ENCODE measurements around the gene ERGIC1.

Gene ERGIC1

DNA sequence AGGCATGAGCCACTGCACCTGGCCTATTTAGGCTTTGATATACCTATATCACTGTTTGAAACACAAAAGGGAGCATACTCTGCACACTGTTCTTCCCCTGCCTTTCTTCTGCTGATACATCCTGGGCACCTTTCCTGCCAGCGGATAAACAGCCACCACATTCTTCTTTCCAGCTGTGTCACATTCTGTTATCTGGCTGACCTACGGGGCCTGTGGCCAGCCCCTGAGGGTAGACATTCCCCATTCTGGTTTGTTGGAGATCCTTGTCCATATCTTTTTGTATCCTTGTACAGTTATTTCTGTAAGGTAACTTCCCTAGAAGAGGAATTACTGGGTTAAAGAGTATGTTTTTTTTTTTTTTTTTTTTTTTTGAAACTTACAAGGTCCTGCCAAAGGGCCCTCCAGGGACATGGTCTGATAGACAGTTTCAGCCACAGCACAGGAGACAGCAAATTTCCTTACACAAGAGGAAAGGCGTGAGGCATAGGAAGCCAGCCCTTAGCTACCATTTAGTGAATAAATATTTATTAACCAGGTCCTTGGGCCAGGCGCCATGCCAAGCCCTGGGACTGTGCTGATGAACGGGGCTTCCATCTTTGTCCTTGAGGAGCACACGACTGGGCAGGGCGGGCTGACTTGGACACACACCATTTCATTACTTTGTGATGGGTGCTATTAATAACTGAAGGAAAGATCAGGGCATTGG lies 57.8 kb downstream of the ERGIC1 start:
- H3K36me3 ChIP-seq (ENCODE audit: insufficient read depth, low read length) = peaks cover 66% of the 10 kb centered on the region; the same call in 1 of the 2 replicates

DNA sequence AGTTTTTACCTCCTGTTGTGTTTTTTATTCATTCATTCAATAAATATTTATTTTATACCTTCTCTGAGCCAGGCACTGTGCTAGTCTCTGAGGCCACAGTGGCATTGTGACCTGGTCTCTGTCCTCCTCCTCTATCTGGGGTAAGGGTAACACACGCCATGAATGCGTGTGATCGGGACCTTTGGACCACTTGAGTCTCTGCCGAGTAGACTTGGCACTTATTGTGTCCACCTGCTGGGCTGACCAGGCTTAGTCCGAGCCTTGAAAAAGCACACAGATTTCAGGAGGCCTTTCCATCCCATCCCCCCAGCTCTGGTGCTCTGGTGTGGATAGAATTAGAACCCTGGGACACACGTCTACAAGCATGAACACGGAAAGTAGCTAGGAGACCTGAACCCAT lies 58.7 kb downstream of the ERGIC1 start:
- H3K4me2 ChIP-seq (ENCODE audit: low read depth, low read length, poor library complexity, severe bottlenecking) = no peak overlapping the region
- no peak overlapping the region for H3K4me3 ChIP-seq (ENCODE audit: low read length, poor library complexity, severe bottlenecking)
- H3K9ac ChIP-seq (ENCODE audit: low read depth, low read length, poor library complexity, severe bottlenecking) = no peak overlapping the region
- TF ChIP-seq, protein P1, sequence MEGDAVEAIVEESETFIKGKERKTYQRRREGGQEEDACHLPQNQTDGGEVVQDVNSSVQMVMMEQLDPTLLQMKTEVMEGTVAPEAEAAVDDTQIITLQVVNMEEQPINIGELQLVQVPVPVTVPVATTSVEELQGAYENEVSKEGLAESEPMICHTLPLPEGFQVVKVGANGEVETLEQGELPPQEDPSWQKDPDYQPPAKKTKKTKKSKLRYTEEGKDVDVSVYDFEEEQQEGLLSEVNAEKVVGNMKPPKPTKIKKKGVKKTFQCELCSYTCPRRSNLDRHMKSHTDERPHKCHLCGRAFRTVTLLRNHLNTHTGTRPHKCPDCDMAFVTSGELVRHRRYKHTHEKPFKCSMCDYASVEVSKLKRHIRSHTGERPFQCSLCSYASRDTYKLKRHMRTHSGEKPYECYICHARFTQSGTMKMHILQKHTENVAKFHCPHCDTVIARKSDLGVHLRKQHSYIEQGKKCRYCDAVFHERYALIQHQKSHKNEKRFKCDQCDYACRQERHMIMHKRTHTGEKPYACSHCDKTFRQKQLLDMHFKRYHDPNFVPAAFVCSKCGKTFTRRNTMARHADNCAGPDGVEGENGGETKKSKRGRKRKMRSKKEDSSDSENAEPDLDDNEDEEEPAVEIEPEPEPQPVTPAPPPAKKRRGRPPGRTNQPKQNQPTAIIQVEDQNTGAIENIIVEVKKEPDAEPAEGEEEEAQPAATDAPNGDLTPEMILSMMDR (conservative IDR thresholded peaks at IDR 0.05; ENCODE audit: low read length) = no peak
- TF ChIP-seq EZH2phosphoT487 (IDR thresholded peaks at IDR 0.05; ENCODE audit: borderline replicate concordance) = no peak
- no peaks in the 10 kb centered on the region for H3K4me1 ChIP-seq (ENCODE audit: insufficient read depth, low read length, poor library complexity, severe bottlenecking)
- H3K27me3 ChIP-seq (ENCODE audit: insufficient read depth, low read length, poor library complexity, severe bottlenecking) = no peaks in the 10 kb centered on the region
- H4K20me1 ChIP-seq (ENCODE audit: insufficient read depth, low read length, poor library complexity, severe bottlenecking) = peaks cover 4% of the 10 kb centered on the region
- no peak overlapping the region for H2AFZ ChIP-seq (ENCODE audit: low read length)
- no peaks in the 10 kb centered on the region for H3F3A ChIP-seq (ENCODE audit: low read depth)
- H3K79me2 ChIP-seq (ENCODE audit: insufficient read depth, low read length) = no peaks in the 10 kb centered on the region
- H3K36me3 ChIP-seq (ENCODE audit: insufficient read depth, low read length) = peaks cover 63% of the 10 kb centered on the region; the same call in 1 of the 2 replicates
- no peaks in the 10 kb centered on the region for H3K9me2 ChIP-seq (replicated peaks; ENCODE audit: low read depth, low read length)
- no peaks in the 10 kb centered on the region for H3K9me3 ChIP-seq (ENCODE audit: insufficient read depth, low read depth, low read length)

More for the DNA sequence above, 57.8 kb downstream of the ERGIC1 start:
- H3K79me2 ChIP-seq (ENCODE audit: insufficient read depth, low read length) = peaks cover 6% of the 10 kb centered on the region; the same call in 1 of the 2 replicates
- TF ChIP-seq, protein P1 (conservative IDR thresholded peaks at IDR 0.05; ENCODE audit: low read length) = no peak
- no peak for TF ChIP-seq EZH2phosphoT487 (IDR thresholded peaks at IDR 0.05; ENCODE audit: borderline replicate concordance)
- no peaks in the 10 kb centered on the region for H3F3A ChIP-seq (ENCODE audit: low read depth)
- H3K4me3 ChIP-seq (ENCODE audit: low read length, poor library complexity, severe bottlenecking) = no peak overlapping the region
- no peaks in the 10 kb centered on the region for H3K9me3 ChIP-seq (ENCODE audit: insufficient read depth, low read depth, low read length)
- peaks cover 6% of the 10 kb centered on the region for H4K20me1 ChIP-seq (ENCODE audit: insufficient read depth, low read length, poor library complexity, severe bottlenecking)
- no peaks in the 10 kb centered on the region for H3K27me3 ChIP-seq (ENCODE audit: insufficient read depth, low read length, poor library complexity, severe bottlenecking)
- no peaks in the 10 kb centered on the region for H3K4me1 ChIP-seq (ENCODE audit: insufficient read depth, low read length, poor library complexity, severe bottlenecking)
- no peaks in the 10 kb centered on the region for H3K9me2 ChIP-seq (replicated peaks; ENCODE audit: low read depth, low read length)
- no peak overlapping the region for H2AFZ ChIP-seq (ENCODE audit: low read length)
- no peak overlapping the region for H3K4me2 ChIP-seq (ENCODE audit: low read depth, low read length, poor library complexity, severe bottlenecking)
- H3K9ac ChIP-seq (ENCODE audit: low read depth, low read length, poor library complexity, severe bottlenecking) = no peak overlapping the region

DNA sequence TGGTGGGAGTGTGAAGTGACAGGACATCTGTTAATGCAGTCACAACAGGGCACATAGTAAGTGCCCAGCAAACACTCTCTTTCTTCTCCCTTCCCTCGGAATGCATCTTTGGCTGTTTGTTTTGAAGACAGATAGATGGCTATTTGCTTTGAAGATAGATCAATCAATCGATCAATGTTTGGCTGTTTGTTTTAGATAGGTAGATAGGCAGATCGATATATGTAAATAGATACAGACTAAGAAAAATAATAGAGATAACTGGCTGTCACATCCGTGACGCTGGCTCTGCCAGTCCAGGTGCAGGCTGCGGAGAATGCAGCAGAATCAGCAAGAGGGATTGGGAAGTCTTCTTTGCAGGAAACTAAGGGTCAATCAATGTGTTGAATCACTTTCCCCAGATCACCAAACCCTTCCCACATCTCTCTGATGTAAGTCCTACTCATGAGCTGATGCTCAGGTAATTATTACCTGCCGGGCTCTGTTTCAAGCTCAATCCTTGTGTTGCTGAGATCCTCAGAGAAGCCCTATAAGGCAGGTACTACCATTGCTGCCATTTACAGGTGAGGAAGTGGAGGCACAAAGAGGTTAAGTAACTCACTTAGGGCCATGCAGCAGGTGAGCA lies 60.8 kb downstream of the ERGIC1 start:
- no peaks in the 10 kb centered on the region for H3K9me3 ChIP-seq (ENCODE audit: insufficient read depth, low read depth, low read length)
- H3K4me2 ChIP-seq (ENCODE audit: low read depth, low read length, poor library complexity, severe bottlenecking) = no peak overlapping the region
- H3K27me3 ChIP-seq (ENCODE audit: insufficient read depth, low read length, poor library complexity, severe bottlenecking) = no peaks in the 10 kb centered on the region
- no peak overlapping the region for H3K9ac ChIP-seq (ENCODE audit: low read depth, low read length, poor library complexity, severe bottlenecking)
- peaks cover 4% of the 10 kb centered on the region for H4K20me1 ChIP-seq (ENCODE audit: insufficient read depth, low read length, poor library complexity, severe bottlenecking)
- H3K36me3 ChIP-seq (ENCODE audit: insufficient read depth, low read length) = peaks cover 62% of the 10 kb centered on the region; the same call in 1 of the 2 replicates
- no peaks in the 10 kb centered on the region for H3K79me2 ChIP-seq (ENCODE audit: insufficient read depth, low read length)
- H3F3A ChIP-seq (ENCODE audit: low read depth) = no peaks in the 10 kb centered on the region
- no peaks in the 10 kb centered on the region for H3K9me2 ChIP-seq (replicated peaks; ENCODE audit: low read depth, low read length)
- no peak for TF ChIP-seq EZH2phosphoT487 (IDR thresholded peaks at IDR 0.05; ENCODE audit: borderline replicate concordance)
- TF ChIP-seq, protein P1 (conservative IDR thresholded peaks at IDR 0.05; ENCODE audit: low read length) = no peak
- no peaks in the 10 kb centered on the region for H3K4me1 ChIP-seq (ENCODE audit: insufficient read depth, low read length, poor library complexity, severe bottlenecking)
- H2AFZ ChIP-seq (ENCODE audit: low read length) = no peak overlapping the region
- no peak overlapping the region for H3K4me3 ChIP-seq (ENCODE audit: low read length, poor library complexity, severe bottlenecking)
